ENCODE measurements around the gene ASPA.
"Not testable (repeated sequence)": the region's sequence is repeated elsewhere in the genome, so short reads cannot be mapped to it uniquely, and the experiment has no call there.

Gene ASPA

GRCh38 chr17:3519472-3519871, 43.7 kb downstream of the ASPA start:
- H3K9me3 Mint-ChIP-seq: not testable (repeated sequence)

DNA sequence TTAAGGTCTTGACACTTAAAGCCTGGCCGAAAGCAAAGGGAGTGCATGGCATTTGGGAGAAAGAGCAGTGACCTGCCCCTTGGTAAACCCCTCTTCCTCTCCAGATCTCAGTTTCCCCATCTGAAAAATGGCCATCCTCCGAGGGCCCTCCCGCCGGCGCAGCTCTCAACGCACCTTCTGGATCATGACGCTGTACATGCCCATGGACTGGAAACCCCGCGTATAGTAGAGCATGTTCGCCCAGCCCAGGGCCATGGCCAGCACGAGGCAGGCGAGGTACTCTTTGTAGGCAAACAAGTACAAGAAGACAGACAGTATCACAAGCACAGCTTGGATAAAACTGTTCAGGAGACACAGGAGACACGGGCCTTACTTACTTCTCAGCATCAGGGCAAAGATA, 48.2 kb downstream of the ASPA start:
- H3K9me3 Mint-ChIP-seq: no peaks in the 10 kb centered on the region
- H3K27ac Mint-ChIP-seq: no peak overlapping the region
- DNase-seq (no peak), ATAC-seq (no peak)
- no peaks in the 10 kb centered on the region for H3K27me3 Mint-ChIP-seq
- H3K4me3 Mint-ChIP-seq: no peak overlapping the region
- no peaks in the 10 kb centered on the region for H3K36me3 Mint-ChIP-seq (ENCODE audit: low read depth)
- no peaks in the 10 kb centered on the region for H3K4me1 Mint-ChIP-seq

More at GRCh38 chr17:3519472-3519871, 43.7 kb downstream of the ASPA start:
- ATAC-seq; H3K27ac Mint-ChIP-seq; H3K27me3 Mint-ChIP-seq; DNase-seq; H3K4me3 Mint-ChIP-seq; H3K4me1 Mint-ChIP-seq; H3K36me3 Mint-ChIP-seq (ENCODE audit: low read depth): not testable (repeated sequence)

DNA sequence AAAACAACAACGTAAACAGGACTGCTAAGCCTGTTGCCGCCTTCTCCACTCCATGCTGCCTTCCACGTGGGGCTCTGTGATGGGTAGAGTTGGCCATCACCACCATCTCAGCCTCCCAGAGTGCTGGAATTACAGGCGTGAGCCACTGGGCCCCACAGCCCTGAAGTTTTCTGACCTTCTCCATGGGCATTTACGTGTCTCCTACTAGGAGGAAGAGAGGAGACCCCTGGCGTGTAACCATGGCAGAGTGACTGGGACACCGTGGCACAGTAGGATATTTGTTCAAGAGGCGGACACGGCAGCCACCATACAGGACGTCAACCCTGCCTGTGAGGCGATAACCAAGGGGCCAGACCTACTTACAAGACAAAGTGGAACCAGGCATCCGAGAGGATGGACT, 50.7 kb downstream of the ASPA start:
- Mint-ChIP-seq H3K27me3 (no peaks in the 10 kb centered on the region), H3K27ac (no peak overlapping the region), H3K36me3 (ENCODE audit: low read depth) (no peaks in the 10 kb centered on the region), H3K9me3 (no peaks in the 10 kb centered on the region), H3K4me3 (no peak overlapping the region), H3K4me1 (no peaks in the 10 kb centered on the region)
- DNase-seq (no peak), ATAC-seq (no peak)

GRCh38 chr17:3526971-3527370, 51.2 kb downstream of the ASPA start:
- no peak overlapping the region for H3K27ac Mint-ChIP-seq
- ATAC-seq: no peak
- no peak overlapping the region for H3K4me3 Mint-ChIP-seq
- H3K36me3 Mint-ChIP-seq (ENCODE audit: low read depth): no peaks in the 10 kb centered on the region
- no peaks in the 10 kb centered on the region for H3K9me3 Mint-ChIP-seq
- no peak for DNase-seq
- no peaks in the 10 kb centered on the region for H3K27me3 Mint-ChIP-seq
- H3K4me1 Mint-ChIP-seq: no peaks in the 10 kb centered on the region

DNA sequence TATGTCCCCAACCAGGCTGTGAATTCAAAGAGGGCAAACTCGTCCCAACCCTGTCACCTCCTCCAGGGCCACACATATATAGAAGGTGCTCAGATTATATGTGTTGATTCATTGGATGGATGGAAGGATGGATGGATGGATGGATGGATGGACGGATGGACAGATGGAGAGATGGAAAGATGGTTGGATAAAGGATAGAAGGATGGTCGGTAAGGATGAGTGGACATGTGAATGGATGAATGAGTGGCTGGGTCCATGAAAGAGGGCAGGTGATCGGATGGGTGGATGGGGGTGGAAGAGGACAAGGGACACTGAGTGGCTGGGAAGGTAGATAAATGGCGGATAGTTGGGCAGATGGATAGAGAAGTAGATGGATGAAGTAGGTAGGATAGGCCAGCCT, 51.7 kb downstream of the ASPA start:
- no peak overlapping the region for H3K4me3 Mint-ChIP-seq
- H3K4me1 Mint-ChIP-seq: no peaks in the 10 kb centered on the region
- ATAC-seq: no peak
- H3K9me3 Mint-ChIP-seq: no peaks in the 10 kb centered on the region
- no peak overlapping the region for H3K27ac Mint-ChIP-seq
- H3K27me3 Mint-ChIP-seq: no peaks in the 10 kb centered on the region
- no peak for DNase-seq
- H3K36me3 Mint-ChIP-seq (ENCODE audit: low read depth): no peaks in the 10 kb centered on the region

DNA sequence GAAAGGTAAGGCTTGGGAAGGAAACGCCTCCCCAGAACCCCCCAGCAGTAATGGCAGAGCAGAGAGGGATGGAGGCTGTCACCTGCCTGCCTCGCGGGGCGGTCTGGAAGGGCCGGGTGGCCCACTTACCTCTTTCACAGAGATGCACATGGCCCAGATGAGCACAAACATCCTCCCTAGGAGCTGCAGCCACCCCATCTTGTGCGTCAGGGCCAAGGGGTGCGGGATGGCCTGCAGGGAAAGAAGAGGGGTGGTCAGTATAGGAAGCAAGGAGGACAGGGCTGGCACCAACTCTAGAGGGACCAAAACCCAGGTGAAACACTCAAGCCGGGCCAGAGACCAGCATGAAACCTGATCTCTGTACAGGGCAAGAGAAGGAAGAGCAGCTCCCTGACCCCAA, 52.1 kb downstream of the ASPA start:
- H3K9me3 Mint-ChIP-seq: no peaks in the 10 kb centered on the region
- H3K4me3 Mint-ChIP-seq: no peak overlapping the region
- no peaks in the 10 kb centered on the region for H3K27me3 Mint-ChIP-seq
- H3K4me1 Mint-ChIP-seq: no peaks in the 10 kb centered on the region
- H3K27ac Mint-ChIP-seq: no peak overlapping the region
- DNase-seq: no peak
- H3K36me3 Mint-ChIP-seq (ENCODE audit: low read depth): no peaks in the 10 kb centered on the region
- no peak for ATAC-seq

DNA sequence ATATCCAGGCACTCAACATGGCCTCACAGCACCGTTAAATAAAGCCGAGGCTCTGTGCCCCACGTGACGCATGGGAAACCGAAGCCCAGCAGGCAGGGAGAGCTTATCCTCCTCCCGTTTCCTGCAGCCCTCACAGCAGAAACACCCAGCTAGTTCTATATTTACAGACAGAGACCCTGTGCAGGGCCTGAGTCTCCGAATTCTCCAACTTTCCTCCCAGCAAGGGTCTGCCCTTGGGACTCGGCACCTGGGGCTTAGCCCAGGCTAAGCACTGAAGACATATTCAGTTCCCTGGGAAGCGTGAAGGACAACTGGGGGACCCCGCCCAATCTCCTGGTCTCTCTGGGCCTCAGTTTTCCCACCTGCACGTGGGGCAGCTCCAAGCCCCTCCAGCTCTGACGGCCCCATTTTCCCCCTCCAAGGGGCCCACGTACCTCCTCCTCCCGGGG, 52.6 kb downstream of the ASPA start:
- no peak overlapping the region for H3K27ac Mint-ChIP-seq
- no peaks in the 10 kb centered on the region for H3K27me3 Mint-ChIP-seq
- ATAC-seq (no peak), DNase-seq (no peak)
- H3K4me3 Mint-ChIP-seq: no peak overlapping the region
- H3K4me1 Mint-ChIP-seq: no peaks in the 10 kb centered on the region
- no peaks in the 10 kb centered on the region for H3K36me3 Mint-ChIP-seq (ENCODE audit: low read depth)
- no peaks in the 10 kb centered on the region for H3K9me3 Mint-ChIP-seq

DNA sequence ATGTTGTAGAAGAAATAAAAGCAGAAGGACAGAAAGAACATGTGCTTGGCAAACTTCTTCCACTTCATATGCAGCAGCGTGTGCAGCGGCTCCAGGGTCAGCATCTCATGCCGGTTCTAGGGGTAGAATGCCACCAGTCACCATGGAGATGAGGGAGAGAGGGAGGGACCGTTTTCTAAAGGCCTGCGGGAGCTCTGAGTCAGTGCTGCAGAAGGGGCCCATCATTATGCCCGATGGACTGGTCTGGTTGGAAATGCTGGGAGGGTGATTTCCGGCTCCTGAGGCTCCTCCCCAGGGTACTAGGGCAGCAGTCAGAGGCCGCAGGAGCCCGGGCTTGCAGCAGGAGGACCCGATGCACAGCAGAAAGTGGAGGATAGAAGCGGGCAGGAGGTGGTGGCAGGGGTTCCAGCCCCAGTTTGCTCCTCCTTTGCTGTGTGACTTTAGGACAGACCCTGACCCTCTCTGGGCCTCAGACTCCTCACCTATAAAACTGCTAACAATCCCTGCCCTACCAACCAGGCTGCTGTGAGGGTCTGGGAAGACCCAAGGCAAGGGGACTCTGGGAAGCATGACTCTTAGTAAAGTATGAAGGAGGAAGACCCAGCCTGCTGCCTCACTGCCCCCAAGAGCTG, 53.2 kb downstream of the ASPA start:
- DNase-seq: no peak
- Mint-ChIP-seq H3K9me3 (no peaks in the 10 kb centered on the region), H3K27me3 (no peaks in the 10 kb centered on the region), H3K36me3 (ENCODE audit: low read depth) (no peaks in the 10 kb centered on the region), H3K27ac (no peak overlapping the region), H3K4me3 (no peak overlapping the region), H3K4me1 (no peaks in the 10 kb centered on the region)
- ATAC-seq: no peak

DNA sequence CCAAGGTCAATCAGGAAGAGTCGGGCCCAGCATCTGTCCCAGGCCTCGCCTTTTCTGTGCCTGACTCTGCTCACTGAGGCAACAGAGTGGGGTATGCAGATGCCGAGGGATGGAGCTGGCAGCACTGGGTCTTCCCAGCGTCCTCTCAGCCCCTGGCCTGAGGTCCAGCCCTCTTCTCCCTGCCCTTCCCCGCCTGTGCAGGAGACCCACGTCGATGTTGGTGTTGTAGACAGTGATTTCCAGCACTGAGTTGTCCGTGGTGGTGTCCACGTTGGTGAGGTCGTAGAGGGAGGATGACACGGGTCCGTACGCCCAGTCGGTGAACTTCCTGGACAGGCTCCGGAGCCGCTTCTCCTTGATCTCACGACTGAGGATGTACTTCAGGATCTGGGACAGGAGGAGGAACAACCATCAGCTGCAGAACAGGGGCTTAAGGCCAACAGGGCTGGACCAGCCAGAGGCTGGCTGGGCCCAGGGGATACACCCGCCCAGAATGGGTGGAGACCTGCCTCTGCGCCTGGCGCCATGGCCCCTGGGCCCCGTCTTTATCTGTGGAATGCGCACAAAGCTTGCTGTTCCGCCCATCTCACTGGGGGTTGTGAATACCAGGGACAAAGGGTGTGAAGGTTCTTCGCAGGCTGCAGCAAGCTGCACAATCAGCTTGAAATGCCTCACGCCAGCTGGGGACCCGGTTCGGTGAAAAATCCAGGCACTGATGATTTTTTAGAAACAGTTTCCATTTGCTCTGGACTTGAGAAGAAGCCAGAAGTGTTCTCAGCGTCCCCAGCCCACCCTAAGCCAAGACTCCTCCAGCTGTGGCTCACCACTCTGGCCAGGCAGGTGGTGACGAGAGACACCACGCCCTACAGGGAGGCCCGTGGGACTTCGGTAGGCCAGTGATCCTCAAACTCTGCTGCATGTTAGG, 54.3 kb downstream of the ASPA start:
- ATAC-seq (no peak), DNase-seq (no peak)
- no peak overlapping the region for H3K4me3 Mint-ChIP-seq
- no peak overlapping the region for H3K27ac Mint-ChIP-seq
- no peaks in the 10 kb centered on the region for H3K36me3 Mint-ChIP-seq (ENCODE audit: low read depth)
- peaks cover 4% of the 10 kb centered on the region for H3K4me1 Mint-ChIP-seq
- H3K9me3 Mint-ChIP-seq: no peaks in the 10 kb centered on the region
- H3K27me3 Mint-ChIP-seq: no peaks in the 10 kb centered on the region

- H3K9me3 Mint-ChIP-seq: no peaks in the 10 kb centered on the region
- H3K27me3 Mint-ChIP-seq: no peaks in the 10 kb centered on the region
- no peak overlapping the region for H3K4me3 Mint-ChIP-seq
- peaks cover 6% of the 10 kb centered on the region for H3K4me1 Mint-ChIP-seq
- DNase-seq (no peak), ATAC-seq (no peak)
- H3K36me3 Mint-ChIP-seq (ENCODE audit: low read depth): no peaks in the 10 kb centered on the region
- H3K27ac Mint-ChIP-seq: no peak overlapping the region
Observed at GRCh38 chr17:3531266-3532101, 55.7 kb downstream of the ASPA start.

GRCh38 chr17:3532106-3532858, 56.5 kb downstream of the ASPA start:
- ATAC-seq: no peak
- peaks cover 6% of the 10 kb centered on the region for H3K4me1 Mint-ChIP-seq
- no peaks in the 10 kb centered on the region for H3K36me3 Mint-ChIP-seq (ENCODE audit: low read depth)

DNA sequence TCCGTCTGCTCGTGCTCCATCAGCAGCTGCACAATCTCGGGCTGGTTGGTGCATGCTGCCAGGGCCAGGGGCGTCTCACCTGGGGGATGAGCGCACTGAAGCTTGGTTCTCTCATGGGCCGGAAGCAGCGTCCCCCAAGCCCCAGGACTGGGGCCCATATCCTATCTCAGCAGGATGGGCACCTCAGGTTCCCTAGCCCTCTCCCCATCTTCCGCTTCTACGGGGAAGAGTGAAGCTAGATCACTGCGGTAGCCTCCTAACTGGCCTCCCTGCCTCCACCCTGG, 57.0 kb downstream of the ASPA start:
- Mint-ChIP-seq H3K27ac (no peak overlapping the region), H3K4me3 (no peak overlapping the region), H3K9me3 (no peaks in the 10 kb centered on the region), H3K36me3 (ENCODE audit: low read depth) (no peaks in the 10 kb centered on the region), H3K4me1 (peaks cover 6% of the 10 kb centered on the region), H3K27me3 (no peaks in the 10 kb centered on the region)
- ATAC-seq: no peak
- DNase-seq: no peak

More at GRCh38 chr17:3532106-3532858, 56.5 kb downstream of the ASPA start:
- Mint-ChIP-seq H3K27ac (no peak overlapping the region), H3K4me3 (no peak overlapping the region), H3K9me3 (no peaks in the 10 kb centered on the region), H3K27me3 (no peaks in the 10 kb centered on the region)
- DNase-seq: no peak

- DNase-seq (no peak), ATAC-seq (no peak)
- H3K4me1 Mint-ChIP-seq: peaks cover 6% of the 10 kb centered on the region
- H3K9me3 Mint-ChIP-seq: no peaks in the 10 kb centered on the region
- H3K27me3 Mint-ChIP-seq: no peaks in the 10 kb centered on the region
- H3K27ac Mint-ChIP-seq: no peak overlapping the region
- H3K4me3 Mint-ChIP-seq: no peak overlapping the region
- no peaks in the 10 kb centered on the region for H3K36me3 Mint-ChIP-seq (ENCODE audit: low read depth)
Observed at GRCh38 chr17:3533752-3534151, 58.0 kb downstream of the ASPA start.

GRCh38 chr17:3534881-3535252, 59.1 kb downstream of the ASPA start:
- Mint-ChIP-seq H3K9me3 (no peaks in the 10 kb centered on the region), H3K4me1 (peaks cover 6% of the 10 kb centered on the region), H3K4me3 (no peak overlapping the region), H3K36me3 (ENCODE audit: low read depth) (no peaks in the 10 kb centered on the region), H3K27ac (no peak overlapping the region), H3K27me3 (no peaks in the 10 kb centered on the region)
- DNase-seq (no peak), ATAC-seq (no peak)

Measured in activated naive CD8-positive, alpha-beta T cell treated with anti-CD3 and anti-CD28 coated beads, Interleukin-2, amount 50 U/mL, for 24 hours (primary cell).